Fibroblast of lung (primary cell): ENCODE results near the gene DHRS4L2. TPM values are rescaled to one million over a fixed set of nuclear protein-coding genes. Genes with fewer than 3 reads are reported as not detected.
"Not testable (repeated sequence)": the region's sequence is repeated elsewhere in the genome, so short reads cannot be mapped to it uniquely, and the experiment has no call there.

ENCODE experiments used
- DNase-seq, 2 donors: peaks; one replicate each; pipeline versions ENCODE4 v3.0.0 to v3.0.0-alpha.2; 2010; ENCODE audit warnings: low read depth in 2 of 2
- H2AFZ ChIP-seq: 2 replicates; pipeline ENCODE4 v1.5.1; 2012; ENCODE audit warnings: low read length, control low read depth, inconsistent platforms
- H3K27ac ChIP-seq: 2 replicates; pipeline ENCODE4 v1.5.1; 2011; ENCODE audit warnings: low read length, control low read depth; ENCODE audit not compliant: insufficient read depth
- H3K27me3 ChIP-seq: 2 replicates; pipeline ENCODE4 v1.5.1; 2011; ENCODE audit warnings: mild to moderate bottlenecking, low read length; ENCODE audit not compliant: control insufficient read depth, insufficient read depth
- H3K36me3 ChIP-seq: 2 replicates; pipeline ENCODE4 v1.5.1; 2011; ENCODE audit warnings: low read length; ENCODE audit not compliant: control insufficient read depth, insufficient read depth
- H3K4me1 ChIP-seq: 2 replicates; pipeline ENCODE4 v1.5.1; 2011; ENCODE audit warnings: low read length; ENCODE audit not compliant: control insufficient read depth, insufficient read depth; ENCODE audit errors: extremely low read depth
- H3K4me2 ChIP-seq: 2 replicates; pipeline ENCODE4 v1.5.1; 2011; ENCODE audit warnings: low read length, control low read depth; ENCODE audit not compliant: insufficient read depth; ENCODE audit errors: extremely low read depth
- H3K4me3 ChIP-seq, 4 experiments: fragments of 200-600 bp in 1 of 4; sonication (generic) in 1 of 4; replicated peaks in 1 of 4; 2 replicates each; pipeline ENCODE4 v1.5.1; 2011 to 2016; ENCODE audit warnings: low read length in 4 of 4, low read depth in 3 of 4, mild to moderate bottlenecking in 3 of 4, control low read depth in 2 of 4, inconsistent platforms in 1 of 4, mixed read lengths in 1 of 4; ENCODE audit not compliant: insufficient read depth in 1 of 4; ENCODE audit errors: control extremely low read depth in 1 of 4
- H3K79me2 ChIP-seq: 2 replicates; pipeline ENCODE4 v1.5.1; 2012; ENCODE audit warnings: mild to moderate bottlenecking, low read length, inconsistent platforms; ENCODE audit not compliant: control insufficient read depth, insufficient read depth
- H3K9ac ChIP-seq: 2 replicates; pipeline ENCODE4 v1.5.1; 2011; ENCODE audit warnings: mild to moderate bottlenecking, low read length, control low read depth; ENCODE audit not compliant: insufficient read depth
- H3K9me3 ChIP-seq: 2 replicates; pipeline ENCODE4 v1.5.1; 2012; ENCODE audit warnings: low read depth, low read length; ENCODE audit not compliant: control insufficient read depth, insufficient read depth
- H4K20me1 ChIP-seq: 2 replicates; pipeline ENCODE4 v1.5.1; 2011; ENCODE audit warnings: low read length; ENCODE audit not compliant: control insufficient read depth, insufficient read depth; ENCODE audit errors: extremely low read depth
- EZH2 ChIP-seq: IDR thresholded peaks from 2 replicates; pipeline ENCODE4 v1.5.1; 2012; ENCODE audit warnings: low read length, control low read depth, mild to moderate bottlenecking; ENCODE audit errors: missing control alignments
- polyA plus RNA-seq, 2 donors: library from polyadenylated mRNA; depleted of rRNA in 1 of 2; stranded (reverse) in 1 of 2; unstranded in 1 of 2; fragments of >200 nt; gene quantifications; 2 replicates each; pipeline ENCODE4 v1.2.1, GENCODE V29; 2011 to 2012; ENCODE audit warnings: missing spikeins in 1 of 2
- total RNA-seq: library from RNA; depleted of rRNA; stranded (reverse); fragments of >200 nt; gene quantifications from 2 replicates; pipeline ENCODE4 v1.2.1, GENCODE V29; 2014
- TF ChIP-seq, protein P1 (sequence below), 2 donors: IDR thresholded peaks in 1 of 2; conservative IDR thresholded peaks in 1 of 2; 1 replicate in 1 of 2; 2 replicates in 1 of 2; pipeline ENCODE4 v1.5.1; 2011 to 2012; ENCODE audit warnings: low read length in 2 of 2, control low read depth in 1 of 2, inconsistent platforms in 1 of 2, low read depth in 1 of 2, mild to moderate bottlenecking in 1 of 2

DHRS4L2 gene
- total and polyA plus RNA-seq, 2 donors (not counting 1 experiment from before 2014, with no cell fraction given), result 12.7 to 16.7 TPM

- peak overlapping the region; percentile 48 to 60 (median 50) for H3K4me3 ChIP-seq
- no peaks in the 10 kb centered on the region for H4K20me1 ChIP-seq
- peak overlapping the region; percentile 82 for H3K4me2 ChIP-seq
- peak overlapping the region; percentile 89 for H2AFZ ChIP-seq
- TF ChIP-seq, protein P1, sequence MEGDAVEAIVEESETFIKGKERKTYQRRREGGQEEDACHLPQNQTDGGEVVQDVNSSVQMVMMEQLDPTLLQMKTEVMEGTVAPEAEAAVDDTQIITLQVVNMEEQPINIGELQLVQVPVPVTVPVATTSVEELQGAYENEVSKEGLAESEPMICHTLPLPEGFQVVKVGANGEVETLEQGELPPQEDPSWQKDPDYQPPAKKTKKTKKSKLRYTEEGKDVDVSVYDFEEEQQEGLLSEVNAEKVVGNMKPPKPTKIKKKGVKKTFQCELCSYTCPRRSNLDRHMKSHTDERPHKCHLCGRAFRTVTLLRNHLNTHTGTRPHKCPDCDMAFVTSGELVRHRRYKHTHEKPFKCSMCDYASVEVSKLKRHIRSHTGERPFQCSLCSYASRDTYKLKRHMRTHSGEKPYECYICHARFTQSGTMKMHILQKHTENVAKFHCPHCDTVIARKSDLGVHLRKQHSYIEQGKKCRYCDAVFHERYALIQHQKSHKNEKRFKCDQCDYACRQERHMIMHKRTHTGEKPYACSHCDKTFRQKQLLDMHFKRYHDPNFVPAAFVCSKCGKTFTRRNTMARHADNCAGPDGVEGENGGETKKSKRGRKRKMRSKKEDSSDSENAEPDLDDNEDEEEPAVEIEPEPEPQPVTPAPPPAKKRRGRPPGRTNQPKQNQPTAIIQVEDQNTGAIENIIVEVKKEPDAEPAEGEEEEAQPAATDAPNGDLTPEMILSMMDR (conservative IDR thresholded peaks at IDR 0.05 in 1 of 2, IDR thresholded peaks at IDR 0.05 in 1 of 2; ENCODE audit: low read depth in 1 of 2, low read length in 2 of 2), result peak; percentile 81
- no peak for TF ChIP-seq EZH2
- H3K27me3 ChIP-seq, result no peaks in the 10 kb centered on the region
- H3K9me3 ChIP-seq, result no peaks in the 10 kb centered on the region
- no peaks in the 10 kb centered on the region for H3K36me3 ChIP-seq
- DNase-seq, result peak; percentile 59 to 62
- H3K79me2 ChIP-seq, result no peaks in the 10 kb centered on the region
- peak overlapping the region; percentile 55 for H3K9ac ChIP-seq
- H3K27ac ChIP-seq, result peak overlapping the region; percentile 51
- peaks cover 4% of the 10 kb centered on the region for H3K4me1 ChIP-seq
These were observed 47.6 kb downstream of the DHRS4L2 start for GRCh38 chr14:24036169-24036962.

- H2AFZ ChIP-seq, H3K9ac ChIP-seq, H3K79me2 ChIP-seq, H3K36me3 ChIP-seq, H4K20me1 ChIP-seq, H3K27me3 ChIP-seq, H3K9me3 ChIP-seq, DNase-seq, H3K27ac ChIP-seq, H3K4me1 ChIP-seq: not testable (repeated sequence)
- Histone ChIP-seq H3K4me2 (peak overlapping the region; percentile 82), H3K4me3 (peak overlapping the region in 2 of 4 experiments; percentile 48 to 60)
These were observed 48.4 kb downstream of the DHRS4L2 start for GRCh38 chr14:24036963-24037657.

DNA sequence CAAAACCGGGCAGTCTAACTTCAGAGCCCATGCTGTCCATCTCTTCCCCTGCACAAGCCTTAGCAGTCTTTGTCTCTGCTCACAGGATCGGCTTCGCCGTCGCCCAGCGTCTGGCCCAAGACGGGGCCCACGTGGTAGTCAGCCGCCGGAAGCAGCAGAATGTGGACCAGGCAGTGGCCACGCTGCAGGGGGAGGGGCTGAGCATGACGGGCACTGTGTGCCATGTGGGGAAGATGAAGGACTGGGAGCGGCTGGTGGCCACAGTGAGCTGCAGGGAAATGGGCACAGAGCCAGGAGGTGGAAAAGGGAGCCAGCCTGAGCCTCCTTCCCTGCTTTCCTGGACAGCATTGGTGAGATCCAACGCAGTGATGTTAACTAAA is 48.9 kb downstream of the DHRS4L2 start:
- H3K4me1 ChIP-seq, result peaks cover 4% of the 10 kb centered on the region
- no peaks in the 10 kb centered on the region for H3K36me3 ChIP-seq
- H3K79me2 ChIP-seq, result no peaks in the 10 kb centered on the region
- H3K27me3 ChIP-seq, result no peaks in the 10 kb centered on the region
- H4K20me1 ChIP-seq, result no peaks in the 10 kb centered on the region
- TF ChIP-seq, protein P1 (conservative IDR thresholded peaks at IDR 0.05 in 1 of 2, IDR thresholded peaks at IDR 0.05 in 1 of 2; ENCODE audit: low read depth in 1 of 2, low read length in 2 of 2), result no peak
- no peak for TF ChIP-seq EZH2
- no peaks in the 10 kb centered on the region for H3K9me3 ChIP-seq
- no peak overlapping the region for H2AFZ ChIP-seq
- H3K9ac ChIP-seq, result no peak overlapping the region
- no peak overlapping the region for H3K4me2 ChIP-seq
- no peak overlapping the region for H3K27ac ChIP-seq
- H3K4me3 ChIP-seq, result no peak overlapping the region
- no peak for DNase-seq
